SK-N-SH (cell line): ENCODE measurements around the gene ETS1. TPM values are rescaled to one million over a fixed set of nuclear protein-coding genes. Genes with fewer than 3 reads are reported as not detected.

Experiments
- CTCF ChIA-PET: fragments of 300-600, 350-600 bp; formaldehyde crosslinking; extraction: SDS; loops from one replicate; lab custom pipeline; 2021; lab: Yijun Ruan, JAX
- POLR2A ChIA-PET: fragments of 350-600 bp; sonication (Branson Sonifier 250); formaldehyde crosslinking; extraction: SDS; loops from one replicate; lab custom pipeline; 2020; ENCODE audit warnings: antibody characterized with exemption, inconsistent platforms; lab: Yijun Ruan, JAX
- DNase-seq: peaks from one replicate; pipeline ENCODE4 v3.0.0; 2012
- H2AFZ ChIP-seq: fragments of 200-600 bp; sonication (generic); 2 replicates; pipeline ENCODE4 v1.8.1; 2016; ENCODE audit warnings: antibody characterized with exemption, mild to moderate bottlenecking, low read depth
- H3F3A ChIP-seq: fragments of 200-600 bp; sonication (generic); replicated peaks from 2 replicates; pipeline ENCODE3; 2016; ENCODE audit warnings: antibody characterized with exemption, mild to moderate bottlenecking; ENCODE audit not compliant: insufficient read depth
- H3K27ac ChIP-seq, 2 experiments: fragments of 200-500 bp in 1 of 2; fragments of 200-600 bp in 1 of 2; sonication (Bioruptor generic) in 1 of 2; sonication (generic), shearing (Covaris generic) in 1 of 2; 2 replicates each; pipeline versions ENCODE4 v1.5.1 to v1.6.1; 2014 to 2016; ENCODE audit warnings: low read depth in 2 of 2, inconsistent platforms in 1 of 2, low read length in 1 of 2, mild to moderate bottlenecking in 1 of 2, mixed read lengths in 1 of 2
- H3K27me3 ChIP-seq: fragments of 200-600 bp; sonication (generic), shearing (Covaris generic); 2 replicates; pipeline ENCODE4 v1.6.1; 2016; ENCODE audit warnings: mixed run types; ENCODE audit not compliant: insufficient read depth
- H3K36me3 ChIP-seq, 2 experiments: fragments of 200-500 bp in 1 of 2; fragments of 200-600 bp in 1 of 2; sonication (Bioruptor generic) in 1 of 2; sonication (generic) in 1 of 2; replicated peaks in 1 of 2; 2 replicates each; pipeline versions ENCODE3 to v1.5.1; 2014 to 2016; ENCODE audit warnings: low read length in 1 of 2, mild to moderate bottlenecking in 1 of 2; ENCODE audit not compliant: insufficient read depth in 2 of 2, control insufficient read depth in 1 of 2
- H3K4me1 ChIP-seq, 2 experiments: fragments of 200-500 bp in 1 of 2; fragments of 200-600 bp in 1 of 2; sonication (Bioruptor generic) in 1 of 2; sonication (generic), shearing (Covaris generic) in 1 of 2; 2 replicates each; pipeline versions ENCODE4 v1.5.1 to v1.6.1; 2014 to 2016; ENCODE audit warnings: low read depth in 1 of 2, low read length in 1 of 2, mixed run types in 1 of 2; ENCODE audit not compliant: insufficient read depth in 2 of 2, control insufficient read depth in 1 of 2
- H3K4me2 ChIP-seq: fragments of 200-600 bp; sonication (generic), shearing (Covaris generic); 2 replicates; pipeline ENCODE4 v1.6.1; 2017; ENCODE audit warnings: mixed run types
- H3K4me3 ChIP-seq, 2 experiments: fragments of 200-500 bp in 1 of 2; fragments of 200-600 bp in 1 of 2; sonication (Bioruptor generic) in 1 of 2; sonication (generic), shearing (Covaris generic) in 1 of 2; 2 replicates each; pipeline versions ENCODE4 v1.5.1 to v1.8.1; 2014 to 2016; ENCODE audit warnings: low read depth in 2 of 2, inconsistent platforms in 1 of 2, low read length in 1 of 2, mild to moderate bottlenecking in 1 of 2, mixed read lengths in 1 of 2, moderate library complexity in 1 of 2
- H3K79me2 ChIP-seq: fragments of 200-600 bp; sonication (generic); 2 replicates; pipeline ENCODE4 v1.8.1; 2017; ENCODE audit warnings: mild to moderate bottlenecking; ENCODE audit not compliant: insufficient read depth
- H3K9ac ChIP-seq: fragments of 200-600 bp; sonication (generic); 2 replicates; pipeline ENCODE4 v1.6.1; 2017; ENCODE audit warnings: mixed run types
- H3K9me2 ChIP-seq: fragments of 200-600 bp; sonication (generic); 2 replicates; pipeline ENCODE4 v1.6.1; 2017; ENCODE audit warnings: mixed run types
- H3K9me3 ChIP-seq: fragments of 200-600 bp; sonication (generic); 2 replicates; pipeline ENCODE4 v1.6.1; 2017; ENCODE audit warnings: mixed run types, mild to moderate bottlenecking, moderate library complexity
- H4K20me1 ChIP-seq: fragments of 200-600 bp; sonication (generic); 2 replicates; pipeline ENCODE4 v1.6.1; 2017; ENCODE audit warnings: mild to moderate bottlenecking, mixed run types; ENCODE audit not compliant: insufficient read depth
- CTCF ChIP-seq: fragments of 200-600 bp; sonication (generic); IDR thresholded peaks from 2 replicates; pipeline ENCODE4 v1.6.1; 2017; ENCODE audit warnings: antibody characterized with exemption, mild to moderate bottlenecking, moderate library complexity
- FOXM1 ChIP-seq: IDR thresholded peaks from 2 replicates; pipeline ENCODE4 v1.4.0; 2012; ENCODE audit warnings: low read depth, mild to moderate bottlenecking
- GABPA ChIP-seq: IDR thresholded peaks from 2 replicates; pipeline ENCODE4 v1.4.0; 2012; ENCODE audit warnings: low read depth, mild to moderate bottlenecking
- JUND ChIP-seq: IDR thresholded peaks from 2 replicates; pipeline ENCODE4 v1.4.0; 2012
- MAX ChIP-seq: IDR thresholded peaks from 2 replicates; pipeline ENCODE4 v1.4.0; 2012; ENCODE audit warnings: low read depth
- MEF2A ChIP-seq: IDR thresholded peaks from 2 replicates; pipeline ENCODE4 v1.4.0; 2012; ENCODE audit warnings: low read depth, borderline replicate concordance
- MXI1 ChIP-seq: IDR thresholded peaks from 2 replicates; pipeline ENCODE4 v1.6.1; 2012; ENCODE audit warnings: mild to moderate bottlenecking, low read depth, low read length, improper control_type of control experiment
- NRF1 ChIP-seq: IDR thresholded peaks from 2 replicates; pipeline ENCODE4 v1.6.1; 2012; ENCODE audit warnings: low read depth, mild to moderate bottlenecking, low read length
- PBX3 ChIP-seq: IDR thresholded peaks from 2 replicates; pipeline ENCODE4; 2012
- POLR2AphosphoS5 ChIP-seq: IDR thresholded peaks from 2 replicates; pipeline ENCODE4 v1.6.1; 2012; ENCODE audit warnings: low read depth, low read length
- RAD21 ChIP-seq: IDR thresholded peaks from 2 replicates; pipeline ENCODE4 v1.6.1; 2012; ENCODE audit warnings: mild to moderate bottlenecking, low read length
- RCOR1 ChIP-seq: fragments of 150-350 bp; IDR thresholded peaks from 2 replicates; pipeline ENCODE4 v1.6.1; 2017; ENCODE audit warnings: antibody characterized with exemption, low read length
- RFX5 ChIP-seq: IDR thresholded peaks from 2 replicates; pipeline ENCODE4 v1.6.1; 2012; ENCODE audit warnings: mild to moderate bottlenecking, improper control_type of control experiment, low read length
- RXRA ChIP-seq: IDR thresholded peaks from 2 replicates; pipeline ENCODE4 v1.4.0; 2012; ENCODE audit warnings: low read depth, mild to moderate bottlenecking, borderline replicate concordance
- SMC3 ChIP-seq: IDR thresholded peaks from 2 replicates; pipeline ENCODE4 v1.6.1; 2012; ENCODE audit warnings: low read depth, low read length, improper control_type of control experiment
- TAF1 ChIP-seq: IDR thresholded peaks from 2 replicates; pipeline ENCODE4 v1.6.1; 2012; ENCODE audit warnings: low read depth, mild to moderate bottlenecking, low read length, moderate library complexity, borderline replicate concordance
- TCF12 ChIP-seq: IDR thresholded peaks from 2 replicates; pipeline ENCODE4 v1.4.0; 2012
- USF1 ChIP-seq: IDR thresholded peaks from 2 replicates; pipeline ENCODE4 v1.4.0; 2012; ENCODE audit warnings: low read depth, borderline replicate concordance
- YY1 ChIP-seq: IDR thresholded peaks from 2 replicates; pipeline ENCODE4 v1.4.0; 2012; ENCODE audit warnings: low read depth, mild to moderate bottlenecking
- WGBS: methylation state at CpG from one replicate; pipeline ENCODE4 v1.1.6; 2017; ENCODE audit warnings: low lambda C conversion rate; 5-methylcytosine and 5-hydroxymethylcytosine counted together
- polyA plus RNA-seq, 3 experiments: library from polyadenylated mRNA; depleted of rRNA; stranded (reverse); fragments of >200 nt; gene quantifications; 2 replicates each; pipeline ENCODE4 v1.2.3, GENCODE V29; 2012

ETS1 gene
- polyA plus RNA-seq, 1 of the 3 experiments (the other 2 are of a cell fraction), result 14.5 TPM

- TF ChIP-seq JUND, result no peak
- no peak for TF ChIP-seq RAD21
- TF ChIP-seq USF1, result no peak
Observed at GRCh38 chr11:128633384-128633965, 46.1 kb upstream of the ETS1 start (continued).

- H3K9ac ChIP-seq, result no peak overlapping the region
- H3F3A ChIP-seq, result no peaks in the 10 kb centered on the region
- no peak overlapping the region for H3K27ac ChIP-seq
- H3K9me2 ChIP-seq, result no peaks in the 10 kb centered on the region
- CTCF ChIA-PET, result interaction anchor here (0.6 to 7.2 kb wide), 67 partner anchors 10 to 788 kb away, joined by 3 to 209 read pairs (median 4); no protein-coding TSS in a partner anchor
- no peaks in the 10 kb centered on the region for H3K36me3 ChIP-seq
- H3K4me3 ChIP-seq, result no peak overlapping the region; a peak in 1 of 4 replicates
- no peaks in the 10 kb centered on the region for H3K9me3 ChIP-seq
- H4K20me1 ChIP-seq, result no peaks in the 10 kb centered on the region
- peaks cover 0 to 14% of the 10 kb centered on the region in 2 experiments; a peak in 2 of 4 replicates for H3K4me1 ChIP-seq
- peak; percentile 67 for DNase-seq
- TF ChIP-seq NRF1 (peak; percentile 10; the same call in 1 of the 2 replicates), RCOR1 (no peak), TCF12 (no peak), MXI1 (no peak), MAX (no peak), SMC3 (peak; percentile 93), CTCF (peak; percentile 73), RAD21 (peak; percentile 85), JUND (no peak), TAF1 (no peak), RXRA (no peak), PBX3 (no peak), FOXM1 (no peak), YY1 (no peak), GABPA (no peak), POLR2AphosphoS5 (no peak), MEF2A (no peak), RFX5 (no peak)
- TF ChIP-seq, all 33 proteins: peak for 4
- H3K79me2 ChIP-seq, result no peaks in the 10 kb centered on the region
- 48% methylated on average over 6 of the region's 6 CpGs for WGBS
- POLR2A ChIA-PET, result interaction anchor here (0.5 kb wide), 1 partner anchor 231 kb away, joined by 3 read pairs; no protein-coding TSS in a partner anchor
- no peaks in the 10 kb centered on the region for H3K27me3 ChIP-seq
- H3K4me2 ChIP-seq, result no peak overlapping the region
- no peak overlapping the region for H2AFZ ChIP-seq
Observed at GRCh38 chr11:128632141-128632791, 44.9 kb upstream of the ETS1 start.
